ENCODE results near the gene GPR137.

The GPR137 gene

DNA sequence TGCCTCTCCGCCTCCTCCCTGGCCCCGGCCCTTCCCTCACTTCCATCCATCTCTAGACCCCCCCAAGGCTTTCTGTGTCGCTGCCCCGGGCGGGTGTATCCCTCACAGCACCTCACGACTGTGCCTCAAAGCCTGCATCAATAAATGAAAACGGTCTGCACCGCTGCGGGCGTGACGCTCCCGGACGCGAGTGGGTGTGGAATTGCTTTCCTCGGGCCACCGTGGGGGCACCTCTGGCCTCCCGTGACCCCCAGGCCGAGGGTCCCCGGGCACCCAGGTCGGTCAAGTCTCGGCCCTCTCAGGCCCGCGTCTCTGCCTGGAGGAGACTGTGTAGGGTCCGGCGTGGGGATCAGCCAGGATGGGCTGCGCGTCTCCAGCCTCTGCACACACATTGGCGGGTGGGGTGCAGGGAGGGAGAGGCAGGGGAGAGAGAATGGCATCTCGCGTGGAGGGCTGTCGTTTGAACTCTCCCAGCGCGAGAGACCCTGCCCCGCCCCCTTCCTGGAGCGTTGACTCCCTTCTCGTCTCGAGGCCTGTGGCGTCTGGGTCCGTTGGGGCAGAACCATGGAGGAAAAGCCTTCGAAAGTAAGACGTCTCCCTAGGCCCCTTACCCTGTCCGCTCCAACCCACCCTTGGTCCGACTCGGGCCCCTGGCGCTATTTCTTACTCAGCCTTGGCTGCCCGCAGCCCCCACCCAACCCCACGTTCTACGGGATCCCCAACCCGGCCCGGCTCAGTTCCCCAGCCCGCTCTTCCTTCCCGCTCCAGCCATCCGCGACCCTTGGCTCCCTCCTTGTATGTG is 14.4 kb downstream of the GPR137 start, which contains the start of gene CATSPERZ (continued):
- TF ChIP-seq ZBTB8A (tag by site-specific recombination; IDR thresholded peaks at IDR 0.05) (no peak), ZNF791 (tag by site-specific recombination; IDR thresholded peaks at IDR 0.05) (no peak), SETDB1 (IDR thresholded peaks at IDR 0.05; ENCODE audit: insufficient read length, low read length) (no peak), ZNF335 (tag by site-specific recombination; conservative IDR thresholded peaks at IDR 0.05) (no peak), ZBTB48 (tag by site-specific recombination; IDR thresholded peaks at IDR 0.05) (no peak), ZNF174 (tag by site-specific recombination; IDR thresholded peaks at IDR 0.05) (no peak), ZNF701 (tag by site-specific recombination; IDR thresholded peaks at IDR 0.05) (no peak)

DNA sequence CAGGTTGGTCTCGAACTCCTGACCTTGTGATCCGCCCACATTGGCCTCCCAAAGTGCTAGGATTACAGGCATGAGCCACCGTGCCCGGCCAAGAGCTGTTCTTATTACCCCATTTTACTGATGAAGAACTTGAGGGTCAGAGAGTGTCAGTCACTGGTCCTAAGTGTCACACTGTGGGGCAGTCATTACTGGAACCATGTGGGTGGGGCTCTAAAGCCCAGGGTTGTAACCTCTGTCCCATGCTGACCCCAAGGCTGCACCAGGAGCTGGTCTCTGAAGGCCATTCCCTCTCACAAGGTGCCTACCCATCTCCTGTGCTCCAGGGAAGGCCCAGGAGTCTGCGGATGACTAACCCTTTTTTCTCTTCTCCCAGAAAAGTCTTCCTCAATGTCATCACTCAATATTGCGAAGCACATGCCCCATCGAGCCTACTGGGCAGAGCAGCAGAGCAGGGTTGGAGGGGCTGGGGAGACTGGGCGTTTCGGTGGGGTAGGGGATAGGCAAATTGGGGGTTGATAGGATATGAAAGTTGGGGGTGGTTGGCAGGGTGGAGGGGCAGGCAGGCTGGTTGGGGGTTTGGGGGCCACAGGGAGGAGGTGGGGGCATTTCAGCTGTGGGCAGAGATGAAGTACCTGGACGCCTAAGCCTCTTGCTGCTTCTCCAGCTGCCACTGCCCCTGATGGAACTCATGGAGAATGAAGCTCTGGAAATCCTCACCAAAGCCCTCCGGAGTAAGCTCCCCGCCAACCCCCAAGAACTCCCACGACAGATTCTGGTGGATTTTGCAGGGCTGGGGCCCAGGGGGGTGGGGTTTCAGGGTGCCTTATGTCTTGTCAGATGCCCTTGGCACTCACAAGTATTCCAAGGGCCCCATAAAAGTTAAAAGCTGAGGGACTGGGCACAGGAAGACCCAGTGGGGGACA is 17.7 kb downstream of the GPR137 start:
- no peak for TF ChIP-seq ZNF777 (tag by site-specific recombination; IDR thresholded peaks at IDR 0.05; ENCODE audit: borderline replicate concordance)
- TF ChIP-seq PRDM6 (tag by site-specific recombination; IDR thresholded peaks at IDR 0.05), result no peak
- TF ChIP-seq ZNF426 (tag by site-specific recombination; IDR thresholded peaks at IDR 0.05), result no peak
- TF ChIP-seq ZNF76 (tag by site-specific recombination; IDR thresholded peaks at IDR 0.05; ENCODE audit: borderline replicate concordance, low read depth), result no peak
- TF ChIP-seq ZNF747 (tag by site-specific recombination; IDR thresholded peaks at IDR 0.05), result no peak
- no peak for TF ChIP-seq KLF8 (tag by site-specific recombination; IDR thresholded peaks at IDR 0.05)
- no peak for TF ChIP-seq KLF17 (tag by site-specific recombination; IDR thresholded peaks at IDR 0.05)
- no peak for TF ChIP-seq ZNF623 (tag by site-specific recombination; IDR thresholded peaks at IDR 0.05)
- TF ChIP-seq ZNF174 (tag by site-specific recombination; IDR thresholded peaks at IDR 0.05), result no peak
- TF ChIP-seq ZNF792 (tag by site-specific recombination; IDR thresholded peaks at IDR 0.05), result no peak
- TF ChIP-seq, protein P1, sequence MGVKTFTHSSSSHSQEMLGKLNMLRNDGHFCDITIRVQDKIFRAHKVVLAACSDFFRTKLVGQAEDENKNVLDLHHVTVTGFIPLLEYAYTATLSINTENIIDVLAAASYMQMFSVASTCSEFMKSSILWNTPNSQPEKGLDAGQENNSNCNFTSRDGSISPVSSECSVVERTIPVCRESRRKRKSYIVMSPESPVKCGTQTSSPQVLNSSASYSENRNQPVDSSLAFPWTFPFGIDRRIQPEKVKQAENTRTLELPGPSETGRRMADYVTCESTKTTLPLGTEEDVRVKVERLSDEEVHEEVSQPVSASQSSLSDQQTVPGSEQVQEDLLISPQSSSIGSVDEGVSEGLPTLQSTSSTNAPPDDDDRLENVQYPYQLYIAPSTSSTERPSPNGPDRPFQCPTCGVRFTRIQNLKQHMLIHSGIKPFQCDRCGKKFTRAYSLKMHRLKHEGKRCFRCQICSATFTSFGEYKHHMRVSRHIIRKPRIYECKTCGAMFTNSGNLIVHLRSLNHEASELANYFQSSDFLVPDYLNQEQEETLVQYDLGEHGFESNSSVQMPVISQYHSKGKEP (tag by site-specific recombination; IDR thresholded peaks at IDR 0.05), result no peak
- no peak for TF ChIP-seq ZNF596 (tag by site-specific recombination; IDR thresholded peaks at IDR 0.05)
- TF ChIP-seq, protein P2, sequence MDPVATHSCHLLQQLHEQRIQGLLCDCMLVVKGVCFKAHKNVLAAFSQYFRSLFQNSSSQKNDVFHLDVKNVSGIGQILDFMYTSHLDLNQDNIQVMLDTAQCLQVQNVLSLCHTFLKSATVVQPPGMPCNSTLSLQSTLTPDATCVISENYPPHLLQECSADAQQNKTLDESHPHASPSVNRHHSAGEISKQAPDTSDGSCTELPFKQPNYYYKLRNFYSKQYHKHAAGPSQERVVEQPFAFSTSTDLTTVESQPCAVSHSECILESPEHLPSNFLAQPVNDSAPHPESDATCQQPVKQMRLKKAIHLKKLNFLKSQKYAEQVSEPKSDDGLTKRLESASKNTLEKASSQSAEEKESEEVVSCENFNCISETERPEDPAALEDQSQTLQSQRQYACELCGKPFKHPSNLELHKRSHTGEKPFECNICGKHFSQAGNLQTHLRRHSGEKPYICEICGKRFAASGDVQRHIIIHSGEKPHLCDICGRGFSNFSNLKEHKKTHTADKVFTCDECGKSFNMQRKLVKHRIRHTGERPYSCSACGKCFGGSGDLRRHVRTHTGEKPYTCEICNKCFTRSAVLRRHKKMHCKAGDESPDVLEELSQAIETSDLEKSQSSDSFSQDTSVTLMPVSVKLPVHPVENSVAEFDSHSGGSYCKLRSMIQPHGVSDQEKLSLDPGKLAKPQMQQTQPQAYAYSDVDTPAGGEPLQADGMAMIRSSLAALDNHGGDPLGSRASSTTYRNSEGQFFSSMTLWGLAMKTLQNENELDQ (tag by site-specific recombination; IDR thresholded peaks at IDR 0.05; ENCODE audit: low read depth), result no peak
- TF ChIP-seq SCRT1 (tag by site-specific recombination; IDR thresholded peaks at IDR 0.05; ENCODE audit: borderline replicate concordance), result no peak
- no peak for TF ChIP-seq ZFP37 (tag by site-specific recombination; IDR thresholded peaks at IDR 0.05)
- no peak for TF ChIP-seq ZNF311 (tag by site-specific recombination; IDR thresholded peaks at IDR 0.05; ENCODE audit: borderline replicate concordance)
- POLR2A ChIA-PET, result interaction anchor here (0.6 to 3.6 kb wide), 15 partner anchors 14 to 1462 kb away, joined by 3 to 43 read pairs (median 5); partner anchors contain the start of genes BAD, FKBP2, GPR137 and PRDX5
- Histone ChIP-seq H3K36me3 (ENCODE audit: control insufficient read depth in 2 of 2, insufficient read depth in 1 of 2, low read length in 2 of 2) (peaks cover 0 to 5% of the 10 kb centered on the region in 2 experiments; a peak in 1 of 3 replicates), H3K4me1 (ENCODE audit: control insufficient read depth, insufficient read depth, low read length) (no peaks in the 10 kb centered on the region), H3K9me3 (ENCODE audit: control insufficient read depth, insufficient read depth, low read depth, low read length) (no peaks in the 10 kb centered on the region), H3K4me3 (ENCODE audit: low read depth, low read length) (no peak overlapping the region), H3K27ac (ENCODE audit: extremely low read depth, low read depth, low read length) (no peak overlapping the region)
- CTCF ChIA-PET, result interaction anchor here (0.6 to 5.8 kb wide), 37 partner anchors 8 to 1741 kb away, joined by 3 to 81 read pairs (median 5); partner anchors contain the start of genes FERMT3, FKBP2, PLCB3 and PPP1R14B
